CD4-positive, alpha-beta T cell (primary cell): ENCODE results near the gene SRRM5. TPM values are rescaled to one million over a fixed set of nuclear protein-coding genes. Genes with fewer than 3 reads are reported as not detected.

Source experiments
- ATAC-seq: fragments of 200-7000 bp; cut with Tn5 transposase; one replicate; pipeline ENCODE4 v1.10.0; 2022; ENCODE audit warnings: mild to moderate bottlenecking; ENCODE audit not compliant: poor library complexity
- CTCF ChIA-PET: fragments of 350-600 bp; sonication (Branson Sonifier 250); formaldehyde crosslinking; loops from one replicate; lab custom pipeline; 2021; ENCODE audit warnings: antibody characterized with exemption, inconsistent platforms; lab: Charles Lee
- POLR2A ChIA-PET: fragments of 350-600 bp; sonication (Branson Sonifier 250); formaldehyde crosslinking; loops from one replicate; lab custom pipeline; 2021; ENCODE audit warnings: antibody characterized with exemption, inconsistent platforms; lab: Charles Lee
- DNase-seq, 14 experiments: peaks; one replicate each; pipeline ENCODE4 v3.0.0-alpha.2; 2013 to 2020; ENCODE audit warnings: mixed read lengths in 2 of 14
- H3K27ac ChIP-seq, 2 donors: one replicate each; pipeline versions ENCODE4 v1.5.1 to v1.7.0; 2013; ENCODE audit warnings: low read length in 2 of 2, low read depth in 1 of 2, mild to moderate bottlenecking in 1 of 2
- H3K27me3 ChIP-seq, 2 experiments: 1 replicate in 1 of 2; 2 replicates in 1 of 2; pipeline versions ENCODE4 v1.6.1 to v1.7.0; 2013; ENCODE audit warnings: low read length in 2 of 2, control low read depth in 1 of 2, mild to moderate bottlenecking in 1 of 2, moderate library complexity in 1 of 2; ENCODE audit not compliant: insufficient read depth in 2 of 2, control insufficient read depth in 1 of 2
- H3K36me3 ChIP-seq: one replicate; pipeline ENCODE4 v1.6.1; 2013; ENCODE audit warnings: low read length, control low read depth; ENCODE audit not compliant: insufficient read depth
- H3K4me1 ChIP-seq: one replicate; pipeline ENCODE4 v1.6.1; 2013; ENCODE audit warnings: low read length, control low read depth; ENCODE audit not compliant: insufficient read depth
- H3K4me3 ChIP-seq: one replicate; pipeline ENCODE4 v1.5.1; 2013; ENCODE audit warnings: mild to moderate bottlenecking, low read length, moderate library complexity
- H3K9me3 ChIP-seq, 2 experiments: 1 replicate in 1 of 2; 2 replicates in 1 of 2; pipeline versions ENCODE4 v1.6.1 to v1.7.0; 2013; ENCODE audit warnings: low read length in 2 of 2, mild to moderate bottlenecking in 2 of 2, control low read depth in 1 of 2, moderate library complexity in 1 of 2; ENCODE audit not compliant: control insufficient read depth in 1 of 2, insufficient read depth in 1 of 2
- H3K27ac Mint-ChIP-seq: one replicate; pipeline ENCODE4 v1.8.0; 2020; ENCODE audit warnings: mixed read lengths
- H3K27me3 Mint-ChIP-seq: one replicate; pipeline ENCODE4 v1.8.0; 2021; ENCODE audit warnings: mixed read lengths
- H3K36me3 Mint-ChIP-seq: one replicate; pipeline ENCODE4 v1.8.0; 2021; ENCODE audit warnings: low read depth, mixed read lengths
- H3K4me1 Mint-ChIP-seq: one replicate; pipeline ENCODE4 v1.8.0; 2021; ENCODE audit warnings: low read depth, mixed read lengths
- H3K4me3 Mint-ChIP-seq: one replicate; pipeline ENCODE4 v1.8.0; 2020; ENCODE audit warnings: mild to moderate bottlenecking, mixed read lengths
- H3K9me3 Mint-ChIP-seq: one replicate; pipeline ENCODE4 v1.8.0; 2020; ENCODE audit warnings: mixed read lengths
- intact Hi-C, 2 experiments: fragments of 100-400 bp; cut with DNase I in 1 of 2; cut with micrococcal nuclease in 1 of 2; formaldehyde crosslinking; loops; one replicate each; pipeline versions ENCODE4 v1.15.1 to v1.9.0; 2023 to 2025; cut with DNase I, micrococcal nuclease
- total RNA-seq, 174 experiments: library from RNA in 2 of 174; stranded (reverse) in 2 of 174; gene quantifications; one replicate each; pipeline ENCODE4 v1.2.3 and lab custom pipeline; 2021 to 2026
- TF ChIP-seq, protein P1 (sequence below): fragments of 200-600 bp; IDR thresholded peaks from one replicate; pipeline ENCODE4 v1.8.0; 2022; ENCODE audit warnings: antibody characterized with exemption, mild to moderate bottlenecking

The SRRM5 gene
- total RNA-seq, 2 experiments from 2014 or later, result 0.25 to 0.56 TPM

DNA sequence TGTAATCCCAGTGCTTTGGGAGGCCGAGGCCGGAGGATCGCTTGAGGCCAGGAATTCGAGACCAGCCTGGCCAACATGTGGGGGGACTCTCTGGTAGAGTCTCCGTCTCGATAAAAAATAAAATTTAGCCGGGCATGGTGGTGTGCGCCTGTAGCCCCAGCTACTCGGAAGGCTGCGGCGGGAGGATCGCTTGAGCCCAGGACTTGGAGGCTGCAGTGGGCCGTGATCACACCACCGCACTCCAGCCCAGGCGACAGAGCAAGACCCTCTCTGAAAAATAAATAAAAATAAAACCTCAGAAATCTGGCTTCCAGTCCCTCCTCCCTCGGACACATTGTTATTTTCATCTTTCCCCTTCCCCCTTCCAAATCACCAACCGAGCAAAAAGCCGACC is 16.3 kb upstream of the SRRM5 start:
- H3K27ac Mint-ChIP-seq, result peak overlapping the region; percentile 100
- TF ChIP-seq, protein P1, sequence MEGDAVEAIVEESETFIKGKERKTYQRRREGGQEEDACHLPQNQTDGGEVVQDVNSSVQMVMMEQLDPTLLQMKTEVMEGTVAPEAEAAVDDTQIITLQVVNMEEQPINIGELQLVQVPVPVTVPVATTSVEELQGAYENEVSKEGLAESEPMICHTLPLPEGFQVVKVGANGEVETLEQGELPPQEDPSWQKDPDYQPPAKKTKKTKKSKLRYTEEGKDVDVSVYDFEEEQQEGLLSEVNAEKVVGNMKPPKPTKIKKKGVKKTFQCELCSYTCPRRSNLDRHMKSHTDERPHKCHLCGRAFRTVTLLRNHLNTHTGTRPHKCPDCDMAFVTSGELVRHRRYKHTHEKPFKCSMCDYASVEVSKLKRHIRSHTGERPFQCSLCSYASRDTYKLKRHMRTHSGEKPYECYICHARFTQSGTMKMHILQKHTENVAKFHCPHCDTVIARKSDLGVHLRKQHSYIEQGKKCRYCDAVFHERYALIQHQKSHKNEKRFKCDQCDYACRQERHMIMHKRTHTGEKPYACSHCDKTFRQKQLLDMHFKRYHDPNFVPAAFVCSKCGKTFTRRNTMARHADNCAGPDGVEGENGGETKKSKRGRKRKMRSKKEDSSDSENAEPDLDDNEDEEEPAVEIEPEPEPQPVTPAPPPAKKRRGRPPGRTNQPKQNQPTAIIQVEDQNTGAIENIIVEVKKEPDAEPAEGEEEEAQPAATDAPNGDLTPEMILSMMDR, result no peak
- peaks cover 61% of the 10 kb centered on the region for H3K36me3 Mint-ChIP-seq
- Histone ChIP-seq H3K27ac (peak overlapping the region; percentile 97), H3K36me3 (peaks cover 35% of the 10 kb centered on the region), H3K9me3 (no peaks in the 10 kb centered on the region), H3K4me3 (peak overlapping the region; percentile 73), H3K4me1 (peaks cover 44% of the 10 kb centered on the region), H3K27me3 (no peaks in the 10 kb centered on the region)
- H3K27me3 Mint-ChIP-seq, result no peaks in the 10 kb centered on the region
- H3K4me3 Mint-ChIP-seq, result peak overlapping the region; percentile 96
- ChIA-PET CTCF (interaction anchor here (0.8 to 5.8 kb wide), 11 partner anchors 11 to 214 kb away, joined by 3 to 122 read pairs (median 7); partner anchors contain the start of gene XRCC1), POLR2A (interaction anchor here (0.9 to 3.3 kb wide), 19 partner anchors 9 to 204 kb away, joined by 3 to 52 read pairs (median 5); partner anchors contain the start of genes PHLDB3, PINLYP, SMG9 and XRCC1)
- peaks cover 47% of the 10 kb centered on the region for H3K4me1 Mint-ChIP-seq
- DNase-seq, result peak in 2 of 14 experiments; percentile 9 to 17
- ATAC-seq, result peak; percentile 8
- intact Hi-C loops, result loop anchor here in 1 of 2 experiments (1.0 to 5.0 kb wide), 4 partner anchors 17 to 148 kb away; no protein-coding TSS in a partner anchor
- H3K9me3 Mint-ChIP-seq, result no peaks in the 10 kb centered on the region

DNA sequence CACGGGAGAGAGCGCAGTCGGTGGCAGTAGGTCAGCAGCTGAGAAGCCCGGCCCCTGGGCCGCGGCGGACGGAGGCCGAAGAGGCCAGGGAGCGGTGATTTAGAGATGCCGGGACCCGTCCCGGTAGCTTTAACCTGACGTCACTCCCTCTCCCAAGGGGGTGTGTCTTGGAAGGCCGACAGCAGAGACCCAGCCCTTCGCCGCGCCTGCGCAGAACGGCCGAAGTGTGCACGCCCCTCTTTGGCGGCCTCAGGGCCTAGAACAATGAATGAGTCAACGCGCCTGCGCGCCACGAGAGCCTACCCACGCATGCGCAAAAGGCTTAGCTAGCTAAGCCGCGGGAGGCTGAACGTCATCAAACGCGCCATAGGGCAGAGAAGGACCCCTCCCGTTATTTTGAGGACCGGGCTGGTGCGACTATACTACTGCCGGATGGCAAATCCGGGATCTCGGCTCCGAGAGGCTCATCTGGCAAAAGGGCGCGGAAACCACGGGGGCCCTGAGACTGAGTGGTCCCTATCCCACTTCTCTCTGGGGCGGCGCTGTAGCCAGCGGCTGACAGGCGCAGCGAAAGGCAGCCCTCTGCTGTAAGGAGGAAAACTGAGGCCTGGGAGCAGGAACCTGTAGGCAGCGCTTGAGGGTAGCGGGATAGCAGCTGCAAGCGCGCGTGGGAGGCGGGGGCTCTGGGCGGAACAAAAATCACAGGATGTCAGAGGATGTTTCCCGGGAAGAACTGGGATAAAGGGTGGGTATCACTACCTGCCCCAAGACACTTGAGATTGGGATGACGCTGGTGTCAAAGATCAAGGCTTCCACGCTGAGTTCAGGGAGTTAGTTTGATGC is 15.7 kb upstream of the SRRM5 start, which contains the start of the genes IRGQ and ZNF576:
IRGQ (minus strand) TSS at position 136 of the 843 bp plus-strand sequence. CDS start 796 bp downstream, outside the sequence.
ZNF576 (plus strand) TSS at position 597 of the 843 bp plus-strand sequence. CDS start 514 bp downstream, outside the sequence.
- H3K27ac Mint-ChIP-seq, result peak within 1 kb of the TSS; percentile 100
- peaks cover 44% of the 10 kb centered on the region for H3K4me1 Mint-ChIP-seq
- Histone ChIP-seq H3K4me3 (peak within 1 kb of the TSS; percentile 73), H3K36me3 (peaks cover 35% of the 10 kb centered on the region), H3K27ac (peak within 1 kb of the TSS; percentile 97), H3K27me3 (no peaks in the 10 kb centered on the region), H3K9me3 (no peaks in the 10 kb centered on the region), H3K4me1 (peaks cover 44% of the 10 kb centered on the region)
- peaks cover 60% of the 10 kb centered on the region for H3K36me3 Mint-ChIP-seq
- no peaks in the 10 kb centered on the region for H3K9me3 Mint-ChIP-seq
- ChIA-PET POLR2A (interaction anchor here (0.9 to 3.3 kb wide), 19 partner anchors 9 to 203 kb away, joined by 3 to 52 read pairs (median 5); partner anchors contain the start of genes PHLDB3, PINLYP, SMG9 and XRCC1), CTCF (interaction anchor here (0.8 to 5.8 kb wide), 9 partner anchors 21 to 213 kb away, joined by 3 to 122 read pairs (median 12); partner anchors contain the start of gene XRCC1)
- DNase-seq (peak; percentile 99 to 100 (median 100)), ATAC-seq (peak; percentile 73)
- peak within 1 kb of the TSS; percentile 96 for H3K4me3 Mint-ChIP-seq
- TF ChIP-seq, protein P1, result no peak
- H3K27me3 Mint-ChIP-seq, result no peaks in the 10 kb centered on the region
- intact Hi-C loops, result loop anchor here (1.0 to 5.0 kb wide), 9 partner anchors 18 to 149 kb away; partner anchors contain the start of genes PINLYP (in 2 of the 2), XRCC1 (in 2 of the 2), ZNF428 (in 2 of the 2) and ETHE1 (in 1 of the 2)
